ENCODE data around the gene DOCK1.

DOCK1 gene

GRCh38 chr10:127392351-127393235 lies 487.4 kb downstream of the DOCK1 start:
- no peak for DNase-seq (ENCODE audit: low read depth, low spot score)

GRCh38 chr10:127398140-127398970 lies 493.1 kb downstream of the DOCK1 start:
- peak; percentile 70 for DNase-seq (ENCODE audit: low read depth, low spot score)

- no peak for DNase-seq (ENCODE audit: low read depth, low spot score)
These were observed 493.7 kb downstream of the DOCK1 start for GRCh38 chr10:127398971-127399365.

- DNase-seq (ENCODE audit: low read depth, low spot score), result no peak
These were observed 494.4 kb downstream of the DOCK1 start for GRCh38 chr10:127399668-127400067.

GRCh38 chr10:127400216-127400615 lies 495.0 kb downstream of the DOCK1 start:
- DNase-seq (ENCODE audit: low read depth, low spot score), result no peak

- no peak for DNase-seq (ENCODE audit: low read depth, low spot score)
These were observed 497.6 kb downstream of the DOCK1 start for GRCh38 chr10:127402596-127403409.

GRCh38 chr10:127405221-127405620 lies 500.0 kb downstream of the DOCK1 start:
- peak; percentile 45 for DNase-seq (ENCODE audit: low read depth, low spot score)

- DNase-seq (ENCODE audit: low read depth, low spot score), result no peak
These were observed 500.9 kb downstream of the DOCK1 start for GRCh38 chr10:127406018-127406550.

- DNase-seq (ENCODE audit: low read depth, low spot score), result no peak
These were observed 502.3 kb downstream of the DOCK1 start for GRCh38 chr10:127407551-127407950.

GRCh38 chr10:127408112-127408710 lies 503.0 kb downstream of the DOCK1 start:
- DNase-seq (ENCODE audit: low read depth, low spot score), result no peak

GRCh38 chr10:127408733-127409132 lies 503.5 kb downstream of the DOCK1 start:
- no peak for DNase-seq (ENCODE audit: low read depth, low spot score)

GRCh38 chr10:127410030-127410429 lies 504.8 kb downstream of the DOCK1 start:
- no peak for DNase-seq (ENCODE audit: low read depth, low spot score)

GRCh38 chr10:127411062-127411461 lies 505.8 kb downstream of the DOCK1 start:
- no peak for DNase-seq (ENCODE audit: low read depth, low spot score)

GRCh38 chr10:127413326-127413725 lies 508.1 kb downstream of the DOCK1 start:
- no peak for DNase-seq (ENCODE audit: low read depth, low spot score)

- DNase-seq (ENCODE audit: low read depth, low spot score), result no peak
These were observed 508.8 kb downstream of the DOCK1 start for GRCh38 chr10:127414024-127414423.

GRCh38 chr10:127415116-127415515 lies 509.9 kb downstream of the DOCK1 start:
- no peak for DNase-seq (ENCODE audit: low read depth, low spot score)

GRCh38 chr10:127415901-127416581 lies 510.8 kb downstream of the DOCK1 start:
- DNase-seq (ENCODE audit: low read depth, low spot score), result no peak

- no peak for DNase-seq (ENCODE audit: low read depth, low spot score)
These were observed 511.8 kb downstream of the DOCK1 start for GRCh38 chr10:127417031-127417430.

GRCh38 chr10:127417686-127418401 lies 512.6 kb downstream of the DOCK1 start:
- DNase-seq (ENCODE audit: low read depth, low spot score), result no peak

All from astrocyte of the hippocampus (primary cell).